Cerebellar cortex (tissue), 1 donor: ENCODE data around the gene TUBGCP6.

ENCODE experiments used
- DNase-seq: peaks from one replicate; pipeline ENCODE4 v3.0.0-alpha.2; 2015; ENCODE audit warnings: low spot score

The TUBGCP6 gene

GRCh38 chr22:50250555-50251476, 6.0 kb upstream of the TUBGCP6 start, which contains the start of gene HDAC10:
Gene HDAC10 (minus strand): TSS chr22:50251265. CDS start chr22:50251032, 233 bp downstream.
- no peak for DNase-seq

GRCh38 chr22:50250249-50250554, 5.4 kb upstream of the TUBGCP6 start:
- no peak for DNase-seq

- DNase-seq: no peak
Measured at GRCh38 chr22:50249341-50250248, 4.8 kb upstream of the TUBGCP6 start.

GRCh38 chr22:50248196-50249081, 3.6 kb upstream of the TUBGCP6 start:
- DNase-seq: no peak

GRCh38 chr22:50247748-50248147, 2.9 kb upstream of the TUBGCP6 start:
- no peak for DNase-seq

- no peak for DNase-seq
Measured at GRCh38 chr22:50246242-50247175, 1.7 kb upstream of the TUBGCP6 start.

GRCh38 chr22:50245214-50246072, 620 bp upstream of the TUBGCP6 start:
- no peak for DNase-seq

- DNase-seq: no peak
Measured at GRCh38 chr22:50243685-50244419, 971 bp downstream of the TUBGCP6 start.

GRCh38 chr22:50242406-50242949, 2.3 kb downstream of the TUBGCP6 start:
- DNase-seq: no peak

- no peak for DNase-seq
Measured at GRCh38 chr22:50238755-50239154, 6.1 kb downstream of the TUBGCP6 start.

- peak; percentile 68 for DNase-seq
Measured at GRCh38 chr22:50236731-50237409, 8.0 kb downstream of the TUBGCP6 start.

GRCh38 chr22:50233223-50233622, 11.6 kb downstream of the TUBGCP6 start:
- no peak for DNase-seq

- no peak for DNase-seq
Measured at GRCh38 chr22:50232481-50233151, 12.2 kb downstream of the TUBGCP6 start.

- no peak for DNase-seq
Measured at GRCh38 chr22:50229370-50229769, 15.5 kb downstream of the TUBGCP6 start.

GRCh38 chr22:50228366-50228765, 16.5 kb downstream of the TUBGCP6 start:
- DNase-seq: no peak

GRCh38 chr22:50227579-50228215, 17.1 kb downstream of the TUBGCP6 start:
- DNase-seq: no peak

- DNase-seq: no peak
Measured at GRCh38 chr22:50226875-50227165, 18.0 kb downstream of the TUBGCP6 start.
